ENCODE results near the gene MSH5. TPM values are rescaled to one million over a fixed set of nuclear protein-coding genes. Genes with fewer than 3 reads are reported as not detected.

MSH5 gene
- total RNA-seq, 2 donors from 2014 or later: 35.7 to 57.2 TPM

- Histone ChIP-seq H3K27me3 (ENCODE audit: control insufficient read depth, insufficient read depth, low read length, poor library complexity, severe bottlenecking) (no peaks in the 10 kb centered on the region), H3K9me3 (ENCODE audit: control insufficient read depth, low read length) (no peaks in the 10 kb centered on the region), H3K27ac (ENCODE audit: low read depth, low read length) (no peak overlapping the region), H3K4me3 (ENCODE audit: low read length) (no peak overlapping the region), H3K36me3 (ENCODE audit: control insufficient read depth, insufficient read depth, low read length) (no peaks in the 10 kb centered on the region), H3K4me1 (ENCODE audit: control insufficient read depth, insufficient read depth, low read length) (no peaks in the 10 kb centered on the region), H3K9ac (ENCODE audit: extremely low read depth, low read length, poor library complexity, severe bottlenecking) (no peak overlapping the region)
- TF ChIP-seq CTCF (conservative IDR thresholded peaks at IDR 0.05): peak; percentile 33
- H3K27ac Mint-ChIP-seq: peak overlapping the region; percentile 41
- peaks cover 18% of the 10 kb centered on the region for H3K4me1 Mint-ChIP-seq
- WGBS, 2 experiments (ENCODE audit: insufficient coverage in 1 of 2, insufficient read length in 1 of 2): 67 to 76% methylated on average over 34 to 42 of the region's 42 CpGs
- peak overlapping the region; percentile 51 for H3K4me3 Mint-ChIP-seq
- H3K36me3 Mint-ChIP-seq (ENCODE audit: low read depth): peaks cover 13% of the 10 kb centered on the region
- peak; percentile 82 for DNase-seq
- H3K9me3 Mint-ChIP-seq: no peaks in the 10 kb centered on the region
- no peaks in the 10 kb centered on the region for H3K27me3 Mint-ChIP-seq (ENCODE audit: insufficient read depth)
Observed at GRCh38 chr6:31765910-31766794, 26.3 kb downstream of the MSH5 start.

- H3K9me3 Mint-ChIP-seq: no peaks in the 10 kb centered on the region
- no peaks in the 10 kb centered on the region for H3K4me1 ChIP-seq (ENCODE audit: control insufficient read depth, insufficient read depth, low read length)
- H3K27ac Mint-ChIP-seq: no peak overlapping the region
- no peak overlapping the region for H3K9ac ChIP-seq (ENCODE audit: extremely low read depth, low read length, poor library complexity, severe bottlenecking)
- H3K4me3 ChIP-seq (ENCODE audit: low read length): no peak overlapping the region
- H3K36me3 Mint-ChIP-seq (ENCODE audit: low read depth): peaks cover 7% of the 10 kb centered on the region
- no peak overlapping the region for H3K27ac ChIP-seq (ENCODE audit: low read depth, low read length)
- DNase-seq: no peak
- 92 to 97% methylated on average over 3 to 6 of the region's 6 CpGs for WGBS, 2 experiments (ENCODE audit: insufficient coverage in 1 of 2, insufficient read length in 1 of 2)
- H3K27me3 ChIP-seq (ENCODE audit: control insufficient read depth, insufficient read depth, low read length, poor library complexity, severe bottlenecking): no peaks in the 10 kb centered on the region
- no peak for TF ChIP-seq CTCF (conservative IDR thresholded peaks at IDR 0.05)
- peaks cover 18% of the 10 kb centered on the region for H3K4me1 Mint-ChIP-seq
- H3K36me3 ChIP-seq (ENCODE audit: control insufficient read depth, insufficient read depth, low read length): no peaks in the 10 kb centered on the region
- no peaks in the 10 kb centered on the region for H3K9me3 ChIP-seq (ENCODE audit: control insufficient read depth, low read length)
- no peaks in the 10 kb centered on the region for H3K27me3 Mint-ChIP-seq (ENCODE audit: insufficient read depth)
- H3K4me3 Mint-ChIP-seq: no peak overlapping the region
Observed at GRCh38 chr6:31767096-31767645, 27.4 kb downstream of the MSH5 start.

- Histone ChIP-seq H3K4me1 (ENCODE audit: control insufficient read depth, insufficient read depth, low read length) (no peaks in the 10 kb centered on the region), H3K27me3 (ENCODE audit: control insufficient read depth, insufficient read depth, low read length, poor library complexity, severe bottlenecking) (no peaks in the 10 kb centered on the region), H3K27ac (ENCODE audit: low read depth, low read length) (no peak overlapping the region), H3K4me3 (ENCODE audit: low read length) (no peak overlapping the region), H3K36me3 (ENCODE audit: control insufficient read depth, insufficient read depth, low read length) (no peaks in the 10 kb centered on the region), H3K9ac (ENCODE audit: extremely low read depth, low read length, poor library complexity, severe bottlenecking) (no peak overlapping the region), H3K9me3 (ENCODE audit: control insufficient read depth, low read length) (no peaks in the 10 kb centered on the region)
- H3K36me3 Mint-ChIP-seq (ENCODE audit: low read depth): peaks cover 2% of the 10 kb centered on the region
- H3K9me3 Mint-ChIP-seq: no peaks in the 10 kb centered on the region
- TF ChIP-seq CTCF (conservative IDR thresholded peaks at IDR 0.05): no peak
- whole genome bisulfite sequencing, 2 experiments (ENCODE audit: insufficient coverage in 1 of 2, insufficient read length in 1 of 2): 92 to 95% methylated on average over 14 to 18 of the region's 18 CpGs
- no peaks in the 10 kb centered on the region for H3K27me3 Mint-ChIP-seq (ENCODE audit: insufficient read depth)
- H3K4me3 Mint-ChIP-seq: no peak overlapping the region
- H3K4me1 Mint-ChIP-seq: peaks cover 13% of the 10 kb centered on the region
- no peak for DNase-seq
- no peak overlapping the region for H3K27ac Mint-ChIP-seq
Observed at GRCh38 chr6:31768363-31769257, 28.8 kb downstream of the MSH5 start.

All from endodermal cell (in vitro differentiated cells).